Stomach (tissue), 4 donors: ENCODE data around the gene TARM1.

Experiments
- EP300 ChIP-seq: sonication (generic); formaldehyde crosslinking; IDR thresholded peaks from one replicate; pipeline ENCODE4 v1.6.1; 2017; ENCODE audit warnings: antibody characterized with exemption
- POLR2A ChIP-seq, 4 donors: fragments of 450-650 bp; IDR thresholded peaks; one replicate each; pipeline ENCODE4 v1.6.1; 2016; ENCODE audit warnings: antibody characterized with exemption in 4 of 4, control low read depth in 2 of 4, mild to moderate bottlenecking in 1 of 4, moderate library complexity in 1 of 4
- POLR2AphosphoS5 ChIP-seq, 3 donors: sonication (generic); formaldehyde crosslinking; IDR thresholded peaks; one replicate each; pipeline ENCODE4 v1.6.1; 2016; ENCODE audit warnings: antibody characterized with exemption in 3 of 3
- TF ChIP-seq, protein P1 (sequence below), 7 experiments: fragments of 450-650 bp in 4 of 7; fragments of 200-600 bp in 3 of 7; sonication (generic) in 3 of 7; IDR thresholded peaks; one replicate each; pipeline ENCODE4 v1.5.1; 2016 to 2019; ENCODE audit warnings: antibody characterized with exemption in 7 of 7, control low read depth in 2 of 7, mild to moderate bottlenecking in 1 of 7

DNA sequence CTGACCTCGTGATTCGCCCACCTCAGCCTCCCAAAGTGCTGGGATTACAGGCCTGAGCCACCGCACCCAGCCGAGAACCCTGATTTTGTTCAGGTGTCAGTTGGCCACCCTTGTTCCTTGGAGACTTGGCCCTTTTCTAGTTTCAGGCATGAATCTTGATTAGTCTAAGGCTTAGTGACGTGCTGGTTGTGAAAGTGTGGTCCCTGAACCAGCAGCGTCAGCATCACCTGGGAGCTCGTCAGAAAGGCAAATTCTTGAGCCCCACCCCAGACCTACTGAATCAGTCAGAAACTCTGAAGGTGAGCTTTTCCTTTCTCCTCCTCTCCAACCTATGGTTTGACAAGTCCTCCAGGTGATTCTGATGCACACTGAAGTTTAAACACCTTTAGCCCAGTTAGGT is 54.5 kb downstream of the TARM1 start:
- TF ChIP-seq, protein P1, sequence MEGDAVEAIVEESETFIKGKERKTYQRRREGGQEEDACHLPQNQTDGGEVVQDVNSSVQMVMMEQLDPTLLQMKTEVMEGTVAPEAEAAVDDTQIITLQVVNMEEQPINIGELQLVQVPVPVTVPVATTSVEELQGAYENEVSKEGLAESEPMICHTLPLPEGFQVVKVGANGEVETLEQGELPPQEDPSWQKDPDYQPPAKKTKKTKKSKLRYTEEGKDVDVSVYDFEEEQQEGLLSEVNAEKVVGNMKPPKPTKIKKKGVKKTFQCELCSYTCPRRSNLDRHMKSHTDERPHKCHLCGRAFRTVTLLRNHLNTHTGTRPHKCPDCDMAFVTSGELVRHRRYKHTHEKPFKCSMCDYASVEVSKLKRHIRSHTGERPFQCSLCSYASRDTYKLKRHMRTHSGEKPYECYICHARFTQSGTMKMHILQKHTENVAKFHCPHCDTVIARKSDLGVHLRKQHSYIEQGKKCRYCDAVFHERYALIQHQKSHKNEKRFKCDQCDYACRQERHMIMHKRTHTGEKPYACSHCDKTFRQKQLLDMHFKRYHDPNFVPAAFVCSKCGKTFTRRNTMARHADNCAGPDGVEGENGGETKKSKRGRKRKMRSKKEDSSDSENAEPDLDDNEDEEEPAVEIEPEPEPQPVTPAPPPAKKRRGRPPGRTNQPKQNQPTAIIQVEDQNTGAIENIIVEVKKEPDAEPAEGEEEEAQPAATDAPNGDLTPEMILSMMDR (IDR thresholded peaks at IDR 0.05): no peak
- TF ChIP-seq POLR2A (IDR thresholded peaks at IDR 0.05) (no peak), POLR2AphosphoS5 (IDR thresholded peaks at IDR 0.05) (no peak), EP300 (no peak)
